ENCODE measurements around the gene M1AP.
"Not testable (repeated sequence)": the region's sequence is repeated elsewhere in the genome, so short reads cannot be mapped to it uniquely, and the experiment has no call there.

M1AP gene

GRCh38 chr2:74632209-74632938, 15.8 kb downstream of the M1AP start:
- H3K4me2 ChIP-seq (ENCODE audit: insufficient read depth, low read length) = no peak overlapping the region
- H3K27ac ChIP-seq (ENCODE audit: low read length) = no peak overlapping the region
- no peaks in the 10 kb centered on the region for H3K36me3 ChIP-seq (ENCODE audit: insufficient read depth, low read length)
- ATAC-seq (ENCODE audit: insufficient read depth, low read depth) (no peak), DNase-seq (no peak)
- no peaks in the 10 kb centered on the region for H3K79me2 ChIP-seq (ENCODE audit: insufficient read depth, low read length)
- TF ChIP-seq, protein P1, sequence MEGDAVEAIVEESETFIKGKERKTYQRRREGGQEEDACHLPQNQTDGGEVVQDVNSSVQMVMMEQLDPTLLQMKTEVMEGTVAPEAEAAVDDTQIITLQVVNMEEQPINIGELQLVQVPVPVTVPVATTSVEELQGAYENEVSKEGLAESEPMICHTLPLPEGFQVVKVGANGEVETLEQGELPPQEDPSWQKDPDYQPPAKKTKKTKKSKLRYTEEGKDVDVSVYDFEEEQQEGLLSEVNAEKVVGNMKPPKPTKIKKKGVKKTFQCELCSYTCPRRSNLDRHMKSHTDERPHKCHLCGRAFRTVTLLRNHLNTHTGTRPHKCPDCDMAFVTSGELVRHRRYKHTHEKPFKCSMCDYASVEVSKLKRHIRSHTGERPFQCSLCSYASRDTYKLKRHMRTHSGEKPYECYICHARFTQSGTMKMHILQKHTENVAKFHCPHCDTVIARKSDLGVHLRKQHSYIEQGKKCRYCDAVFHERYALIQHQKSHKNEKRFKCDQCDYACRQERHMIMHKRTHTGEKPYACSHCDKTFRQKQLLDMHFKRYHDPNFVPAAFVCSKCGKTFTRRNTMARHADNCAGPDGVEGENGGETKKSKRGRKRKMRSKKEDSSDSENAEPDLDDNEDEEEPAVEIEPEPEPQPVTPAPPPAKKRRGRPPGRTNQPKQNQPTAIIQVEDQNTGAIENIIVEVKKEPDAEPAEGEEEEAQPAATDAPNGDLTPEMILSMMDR (IDR thresholded peaks at IDR 0.05; ENCODE audit: borderline replicate concordance, extremely low read depth, low read length, poor library complexity, severe bottlenecking) = no peak
- no peak for TF ChIP-seq EZH2 (IDR thresholded peaks at IDR 0.05; ENCODE audit: borderline replicate concordance, low read depth, low read length, severe bottlenecking)
- H3K9ac ChIP-seq (ENCODE audit: low read depth, low read length) = no peak overlapping the region
- H2AFZ ChIP-seq (ENCODE audit: low read depth, low read length) = no peak overlapping the region
- H4K20me1 ChIP-seq (ENCODE audit: insufficient read depth, low read length) = no peaks in the 10 kb centered on the region
- H3K9me3 ChIP-seq (ENCODE audit: insufficient read depth, low read length, severe bottlenecking) = no peaks in the 10 kb centered on the region
- no peak overlapping the region for H3K4me3 ChIP-seq (ENCODE audit: low read depth in 1 of 2, low read length in 2 of 2)
- peaks cover under 1% of the 10 kb centered on the region for H3K27me3 ChIP-seq (ENCODE audit: insufficient read depth, low read length, poor library complexity)
- no peaks in the 10 kb centered on the region for H3K4me1 ChIP-seq (ENCODE audit: insufficient read depth, low read length)

- H2AFZ ChIP-seq (ENCODE audit: low read depth, low read length); H3K79me2 ChIP-seq (ENCODE audit: insufficient read depth, low read length); H3K9ac ChIP-seq (ENCODE audit: low read depth, low read length); H3K36me3 ChIP-seq (ENCODE audit: insufficient read depth, low read length); H3K9me3 ChIP-seq (ENCODE audit: insufficient read depth, low read length, severe bottlenecking); H4K20me1 ChIP-seq (ENCODE audit: insufficient read depth, low read length); H3K27ac ChIP-seq (ENCODE audit: low read length); H3K4me2 ChIP-seq (ENCODE audit: insufficient read depth, low read length); H3K4me1 ChIP-seq (ENCODE audit: insufficient read depth, low read length); ATAC-seq (ENCODE audit: insufficient read depth, low read depth); H3K27me3 ChIP-seq (ENCODE audit: insufficient read depth, low read length, poor library complexity); DNase-seq; H3K4me3 ChIP-seq (ENCODE audit: low read depth in 1 of 2, low read length in 2 of 2): not testable (repeated sequence)
Measured at GRCh38 chr2:74630454-74630853, 17.7 kb downstream of the M1AP start.

DNA sequence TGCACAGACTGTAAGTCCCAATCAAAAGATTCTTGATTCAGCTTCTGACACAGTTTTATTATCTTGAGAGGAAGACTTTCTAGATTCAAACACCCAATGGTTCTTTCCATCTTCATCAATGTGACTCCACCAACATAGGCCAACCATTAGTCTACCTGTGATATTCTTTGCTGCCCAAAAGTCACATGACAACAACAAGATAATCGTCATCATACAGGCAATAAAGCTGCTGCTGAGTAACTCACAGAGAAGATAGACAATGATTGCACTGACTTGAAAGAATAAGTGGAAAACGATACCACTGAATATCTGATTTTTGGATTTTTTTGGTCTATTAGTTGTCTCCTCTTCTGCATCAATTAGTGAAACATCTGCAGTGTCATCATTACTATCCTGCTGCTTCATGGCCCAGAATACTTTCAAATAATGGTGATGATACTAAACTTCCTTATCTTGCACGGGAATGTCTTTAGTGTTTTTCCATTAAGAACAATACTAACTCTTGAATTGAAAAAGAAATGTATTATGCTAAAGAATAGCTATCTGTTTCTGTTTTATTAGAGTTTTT, 19.5 kb downstream of the M1AP start:
- no peak for DNase-seq
- Histone ChIP-seq H3K27me3 (ENCODE audit: insufficient read depth, low read length, poor library complexity) (peaks cover 3% of the 10 kb centered on the region), H3K4me2 (ENCODE audit: insufficient read depth, low read length) (no peak overlapping the region), H3K36me3 (ENCODE audit: insufficient read depth, low read length) (no peaks in the 10 kb centered on the region), H3K27ac (ENCODE audit: low read length) (no peak overlapping the region), H3K9me3 (ENCODE audit: insufficient read depth, low read length, severe bottlenecking) (no peaks in the 10 kb centered on the region), H2AFZ (ENCODE audit: low read depth, low read length) (no peak overlapping the region), H4K20me1 (ENCODE audit: insufficient read depth, low read length) (no peaks in the 10 kb centered on the region), H3K9ac (ENCODE audit: low read depth, low read length) (no peak overlapping the region), H3K4me1 (ENCODE audit: insufficient read depth, low read length) (no peaks in the 10 kb centered on the region), H3K4me3 (ENCODE audit: low read depth in 1 of 2, low read length in 2 of 2) (no peak overlapping the region), H3K79me2 (ENCODE audit: insufficient read depth, low read length) (no peaks in the 10 kb centered on the region)
- TF ChIP-seq EZH2 (IDR thresholded peaks at IDR 0.05; ENCODE audit: borderline replicate concordance, low read depth, low read length, severe bottlenecking) = no peak
- TF ChIP-seq, protein P1 (IDR thresholded peaks at IDR 0.05; ENCODE audit: borderline replicate concordance, extremely low read depth, low read length, poor library complexity, severe bottlenecking) = no peak
- ATAC-seq (ENCODE audit: insufficient read depth, low read depth) = no peak

GRCh38 chr2:74625658-74626425, 22.3 kb downstream of the M1AP start:
- no peaks in the 10 kb centered on the region for H3K4me1 ChIP-seq (ENCODE audit: insufficient read depth, low read length)
- no peaks in the 10 kb centered on the region for H3K9me3 ChIP-seq (ENCODE audit: insufficient read depth, low read length, severe bottlenecking)
- H4K20me1 ChIP-seq (ENCODE audit: insufficient read depth, low read length) = no peaks in the 10 kb centered on the region
- TF ChIP-seq, protein P1 (IDR thresholded peaks at IDR 0.05; ENCODE audit: borderline replicate concordance, extremely low read depth, low read length, poor library complexity, severe bottlenecking) = no peak
- no peak for TF ChIP-seq EZH2 (IDR thresholded peaks at IDR 0.05; ENCODE audit: borderline replicate concordance, low read depth, low read length, severe bottlenecking)
- H3K27me3 ChIP-seq (ENCODE audit: insufficient read depth, low read length, poor library complexity) = peaks cover 3% of the 10 kb centered on the region
- H2AFZ ChIP-seq (ENCODE audit: low read depth, low read length) = no peak overlapping the region
- no peak overlapping the region for H3K4me2 ChIP-seq (ENCODE audit: insufficient read depth, low read length)
- no peak overlapping the region for H3K4me3 ChIP-seq (ENCODE audit: low read depth in 1 of 2, low read length in 2 of 2)
- no peak overlapping the region for H3K27ac ChIP-seq (ENCODE audit: low read length)
- ATAC-seq (ENCODE audit: insufficient read depth, low read depth) (no peak), DNase-seq (no peak)
- H3K9ac ChIP-seq (ENCODE audit: low read depth, low read length) = no peak overlapping the region
- no peaks in the 10 kb centered on the region for H3K36me3 ChIP-seq (ENCODE audit: insufficient read depth, low read length)
- no peaks in the 10 kb centered on the region for H3K79me2 ChIP-seq (ENCODE audit: insufficient read depth, low read length)

Measured in DND-41 (cell line).